ENCODE measurements around the gene NT5E. TPM values are rescaled to one million over a fixed set of nuclear protein-coding genes. Genes with fewer than 3 reads are reported as not detected.

The NT5E gene
- total and polyA plus RNA-seq, 2 donors (not counting 3 experiments of a cell fraction or from before 2014, with no cell fraction given), result 59.3 to 115 TPM

GRCh38 chr6:85449388-85449817 is 480 bp upstream of the NT5E start:
- no peak for TF ChIP-seq GATA2 (IDR thresholded peaks at IDR 0.05; ENCODE audit: insufficient read depth, insufficient read length, low read depth, low read length)
- TF ChIP-seq MYC (IDR thresholded peaks at IDR 0.05; ENCODE audit: low read depth, low read length), result no peak
- no peak for TF ChIP-seq FOS (IDR thresholded peaks at IDR 0.05; ENCODE audit: borderline replicate concordance, insufficient read depth, low read length)
- peaks cover 23% of the 10 kb centered on the region for H3K4me1 ChIP-seq (ENCODE audit: control insufficient read depth, extremely low read depth, insufficient read depth, low read length)
- H3K9me3 ChIP-seq (replicated peaks; ENCODE audit: control insufficient read depth, insufficient read depth, low read length), result no peaks in the 10 kb centered on the region
- H3K79me2 ChIP-seq (ENCODE audit: control insufficient read depth, insufficient read depth, low read length), result peaks cover 44% of the 10 kb centered on the region
- no peaks in the 10 kb centered on the region for H3K9me1 ChIP-seq (replicated peaks; ENCODE audit: control insufficient read depth, extremely low read depth, insufficient read depth, low read length)
- no peaks in the 10 kb centered on the region for H4K20me1 ChIP-seq (replicated peaks; ENCODE audit: control insufficient read depth, extremely low read depth, insufficient read depth, low read length)
- dilution Hi-C loops (cut with MboI; ENCODE audit: extremely low pct_ligation_motif_present, low sequenced_read_pairs) (no loop called here), intact Hi-C loops (cut with micrococcal nuclease) (no loop called here)
- CTCF ChIA-PET, result interaction anchor here (0.7 to 22.7 kb wide), 15 partner anchors 9 to 96 kb away, joined by 3 to 541 read pairs (median 10); no protein-coding TSS in a partner anchor
- H3K4me3 ChIP-seq (replicated peaks in 1 of 3; ENCODE audit: insufficient read depth in 1 of 3, low read depth in 1 of 3, low read length in 3 of 3), result peak overlapping the region; percentile 61 to 86 (median 69)
- peak overlapping the region; percentile 84 for H3K27ac ChIP-seq (ENCODE audit: insufficient read depth, low read depth, low read length)
- BruUV-seq (replicated peaks), result no TSS peak
- peak overlapping the region; percentile 91 for H3K9ac ChIP-seq (replicated peaks; ENCODE audit: extremely low read depth, insufficient read depth, low read length)
- DNase-seq (ENCODE audit: low read depth, low spot score) (peak; percentile 47), FAIRE-seq (no peak)
- H3K27me3 ChIP-seq (ENCODE audit: control insufficient read depth in 2 of 2, insufficient read depth in 2 of 2, low read length in 2 of 2), result no peaks in the 10 kb centered on the region
- peak overlapping the region; percentile 83 for H2AFZ ChIP-seq (ENCODE audit: low read depth, low read length)
- H3K36me3 ChIP-seq (ENCODE audit: control insufficient read depth in 2 of 2, extremely low read depth in 1 of 2, insufficient read depth in 2 of 2, low read length in 2 of 2), result no peaks in the 10 kb centered on the region
- POLR2A ChIA-PET, result interaction anchor here (1.2 to 4.0 kb wide), 7 partner anchors 9 to 229 kb away, joined by 3 to 45 read pairs (median 8); no protein-coding TSS in a partner anchor
- peak overlapping the region; percentile 97 for H3K4me2 ChIP-seq (ENCODE audit: insufficient read depth, low read length)

DNA sequence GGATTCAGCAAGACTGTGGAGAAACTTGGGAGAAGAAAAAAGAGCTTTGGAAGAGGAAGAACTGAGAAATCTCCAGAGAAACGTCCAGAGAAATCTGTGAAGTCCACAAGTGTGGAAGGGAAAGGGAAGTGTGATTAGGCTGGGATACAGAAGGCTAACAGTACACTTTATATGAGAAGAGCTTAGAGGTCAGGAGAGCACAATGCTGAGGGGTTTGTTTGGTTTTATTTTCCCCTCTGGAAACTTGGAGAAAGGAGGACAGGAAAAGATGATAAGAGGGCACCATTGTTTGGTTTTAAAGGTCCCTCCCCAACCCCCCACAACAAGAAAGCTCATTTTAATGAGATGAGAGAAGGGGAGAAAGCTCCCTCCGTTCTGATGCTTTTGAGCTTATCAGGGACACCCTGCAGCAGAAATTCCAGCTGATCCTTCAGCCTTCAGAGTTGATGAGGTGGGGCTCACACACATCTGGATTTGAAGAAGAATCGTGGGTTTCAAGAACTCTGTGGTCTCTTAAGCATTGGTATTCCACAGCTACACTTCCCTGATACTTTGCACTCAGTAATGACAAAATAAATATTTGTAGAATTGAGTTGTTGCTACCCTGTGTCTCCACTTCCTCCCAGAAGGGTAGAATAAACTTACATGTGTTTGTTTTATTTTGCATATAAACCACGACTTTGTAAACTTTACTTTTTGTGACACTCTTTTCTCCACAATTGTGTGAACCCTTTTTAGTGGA is 1.9 kb downstream of the NT5E start:
- no peak for FAIRE-seq

More for the DNA sequence above, 1.9 kb downstream of the NT5E start:
- Histone ChIP-seq H3K4me2 (ENCODE audit: insufficient read depth, low read length) (peak overlapping the region; percentile 97), H2AFZ (ENCODE audit: low read depth, low read length) (no peak overlapping the region), H3K9me3 (replicated peaks; ENCODE audit: control insufficient read depth, insufficient read depth, low read length) (no peaks in the 10 kb centered on the region), H3K9ac (replicated peaks; ENCODE audit: extremely low read depth, insufficient read depth, low read length) (peak overlapping the region; percentile 91), H3K4me1 (ENCODE audit: control insufficient read depth, extremely low read depth, insufficient read depth, low read length) (peaks cover 23% of the 10 kb centered on the region), H3K9me1 (replicated peaks; ENCODE audit: control insufficient read depth, extremely low read depth, insufficient read depth, low read length) (no peaks in the 10 kb centered on the region), H3K36me3 (ENCODE audit: control insufficient read depth in 2 of 2, extremely low read depth in 1 of 2, insufficient read depth in 2 of 2, low read length in 2 of 2) (no peaks in the 10 kb centered on the region), H4K20me1 (replicated peaks; ENCODE audit: control insufficient read depth, extremely low read depth, insufficient read depth, low read length) (no peaks in the 10 kb centered on the region), H3K79me2 (ENCODE audit: control insufficient read depth, insufficient read depth, low read length) (peaks cover 66% of the 10 kb centered on the region), H3K4me3 (replicated peaks in 1 of 3; ENCODE audit: insufficient read depth in 1 of 3, low read depth in 1 of 3, low read length in 3 of 3) (peak overlapping the region; percentile 61 to 86 (median 69)), H3K27me3 (ENCODE audit: control insufficient read depth in 2 of 2, insufficient read depth in 2 of 2, low read length in 2 of 2) (no peaks in the 10 kb centered on the region), H3K27ac (ENCODE audit: insufficient read depth, low read depth, low read length) (peak overlapping the region; percentile 84)
- POLR2A ChIA-PET, result interaction anchor here (0.9 to 4.0 kb wide), 4 partner anchors 12 to 91 kb away, joined by 3 to 45 read pairs (median 20); no protein-coding TSS in a partner anchor
- no TSS peak for BruUV-seq (replicated peaks)
- dilution Hi-C loops (cut with MboI; ENCODE audit: extremely low pct_ligation_motif_present, low sequenced_read_pairs) (loop anchor here (25.0 kb wide), 1 partner anchor 89 kb away; no protein-coding TSS in a partner anchor), intact Hi-C loops (cut with micrococcal nuclease) (no loop called here)
- CTCF ChIA-PET, result interaction anchor here (0.9 to 22.7 kb wide), 9 partner anchors 8 to 98 kb away, joined by 3 to 541 read pairs (median 32); no protein-coding TSS in a partner anchor
- DNase-seq (ENCODE audit: low read depth, low spot score), result peak; percentile 58
- TF ChIP-seq GATA2 (IDR thresholded peaks at IDR 0.05; ENCODE audit: insufficient read depth, insufficient read length, low read depth, low read length), result peak; percentile 6
- TF ChIP-seq FOS (IDR thresholded peaks at IDR 0.05; ENCODE audit: borderline replicate concordance, insufficient read depth, low read length), result no peak
- TF ChIP-seq POLR2A (IDR thresholded peaks at IDR 0.05; ENCODE audit: low read depth, low read length), result peak; percentile 15
